Umbilical cord (tissue), 2 donors: ENCODE data around the gene YTHDF2. TPM values are rescaled to one million over a fixed set of nuclear protein-coding genes. Genes with fewer than 3 reads are reported as not detected.
A peak's percentile ranks its signal among the peaks of the same experiment; 100 is the strongest.
"Not testable (repeated sequence)": the region's sequence is repeated elsewhere in the genome, so short reads cannot be mapped to it uniquely, and the experiment has no call there.

Source experiments
- DNase-seq: peaks from one replicate; pipeline ENCODE4 v3.0.0-alpha.2; 2015; ENCODE audit warnings: low spot score
- total RNA-seq: library from RNA; depleted of rRNA; stranded (reverse); fragments of >200 nt; gene quantifications from one replicate; pipeline ENCODE4 v1.2.3, GENCODE V29; 2014; ENCODE audit warnings: low replicate concordance; ENCODE audit not compliant: insufficient read depth

YTHDF2 gene
- total RNA-seq = 36.4 TPM

DNA sequence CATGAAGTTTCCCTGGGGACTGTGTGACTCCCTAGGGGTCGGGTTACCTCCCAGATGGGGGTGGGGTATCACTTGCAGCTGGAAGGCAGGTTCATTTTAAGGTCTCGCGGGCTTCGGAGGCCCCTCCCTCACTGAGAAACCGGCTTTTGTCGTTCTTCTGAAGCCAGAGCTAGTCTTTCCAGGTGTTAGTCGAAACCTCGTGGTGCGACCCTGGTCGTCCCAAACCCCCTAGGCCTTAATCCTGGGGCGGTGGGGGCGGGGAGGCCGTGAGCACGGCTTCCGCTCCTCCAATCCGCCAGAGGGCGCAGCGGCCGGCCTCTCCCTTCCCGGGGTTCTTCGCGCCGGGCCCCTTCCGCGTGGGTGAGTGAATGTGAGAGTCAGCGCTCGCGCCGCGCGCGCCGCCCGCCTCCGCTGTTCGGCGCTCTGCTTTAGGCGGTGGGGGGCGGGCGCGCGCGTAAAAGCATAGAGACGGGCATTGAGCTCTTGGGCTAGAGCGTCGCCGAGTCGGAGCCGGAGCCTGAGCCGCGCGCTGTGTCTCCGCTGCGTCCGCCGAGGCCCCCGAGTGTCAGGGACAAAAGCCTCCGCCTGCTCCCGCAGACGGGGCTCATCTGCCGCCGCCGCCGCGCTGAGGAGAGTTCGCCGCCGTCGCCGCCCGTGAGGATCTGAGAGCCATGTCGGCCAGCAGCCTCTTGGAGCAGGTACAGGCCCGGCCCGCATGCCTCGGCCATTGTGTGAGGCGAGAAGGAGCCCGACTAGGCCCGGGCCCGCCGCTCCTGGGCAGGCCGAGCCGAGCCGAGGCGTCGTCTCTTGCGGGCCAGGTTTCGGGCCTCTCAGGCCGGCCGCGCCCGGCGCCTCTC is at the start of gene YTHDF2:
YTHDF2 (plus strand) TSS at position 491 of the 857 bp plus-strand sequence; CDS start at position 672, 181 bp downstream.
- peak; percentile 99 for DNase-seq

- DNase-seq = not testable (repeated sequence)
Observed at GRCh38 chr1:28691627-28692026, 45.1 kb upstream of the YTHDF2 start.

- no peak for DNase-seq
Observed at GRCh38 chr1:28703629-28704028, 33.1 kb upstream of the YTHDF2 start.

GRCh38 chr1:28716336-28716735 is 20.4 kb upstream of the YTHDF2 start:
- no peak for DNase-seq

DNA sequence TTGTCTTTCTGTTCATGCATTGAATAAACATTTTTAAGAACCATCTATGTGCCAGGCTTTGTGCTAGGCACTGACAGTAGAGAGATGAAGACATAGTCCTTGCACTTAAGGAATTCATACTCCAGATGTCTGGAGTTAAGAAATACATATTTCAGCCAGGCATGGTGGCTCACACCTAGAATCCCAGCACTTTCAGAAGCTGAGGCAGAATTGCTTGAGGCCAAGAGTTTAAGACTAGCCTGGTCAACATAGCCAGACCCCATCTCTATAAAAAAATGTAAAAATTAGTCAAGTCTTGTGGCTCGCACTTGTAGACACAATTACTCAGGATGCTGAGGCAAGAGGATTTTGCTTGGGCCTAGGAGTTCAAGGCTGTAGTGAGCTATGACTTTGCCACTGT is 18.6 kb upstream of the YTHDF2 start:
- no peak for DNase-seq

DNA sequence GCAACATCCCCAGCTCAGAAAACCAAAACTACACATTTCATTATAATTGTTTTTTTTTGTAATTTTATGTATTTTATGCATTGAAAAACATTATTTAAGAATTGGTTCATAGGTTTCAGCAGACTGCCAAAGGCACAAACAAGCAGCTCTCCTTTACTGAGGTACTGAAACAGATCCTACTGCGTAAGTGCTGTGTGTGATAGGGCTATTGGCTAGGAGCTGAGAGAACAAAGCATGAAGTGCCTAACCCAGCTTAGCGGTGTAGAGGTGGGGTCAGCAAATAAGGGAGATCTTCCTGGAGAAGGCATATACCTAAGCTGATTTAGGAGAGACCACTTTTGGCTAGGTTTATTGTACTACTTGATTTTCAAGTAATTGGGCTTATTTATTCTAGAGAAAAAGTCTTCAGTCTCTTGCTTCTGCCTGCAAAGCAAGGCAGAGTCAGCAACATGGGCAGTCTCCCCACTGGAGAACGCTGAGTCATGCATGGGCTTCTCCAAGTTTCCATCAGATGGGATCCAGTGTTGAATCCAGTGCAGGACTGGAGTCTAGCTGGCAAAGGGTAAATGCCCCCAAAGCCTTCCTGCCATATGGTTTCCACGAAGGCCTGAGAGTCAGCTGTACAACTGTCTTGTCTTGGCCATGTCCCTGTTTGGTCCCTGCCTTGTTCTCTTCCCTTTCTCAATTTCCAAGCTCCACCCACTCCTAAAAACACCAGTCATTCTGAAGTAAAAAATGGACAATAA is 18.0 kb upstream of the YTHDF2 start:
- DNase-seq = peak; percentile 28

DNA sequence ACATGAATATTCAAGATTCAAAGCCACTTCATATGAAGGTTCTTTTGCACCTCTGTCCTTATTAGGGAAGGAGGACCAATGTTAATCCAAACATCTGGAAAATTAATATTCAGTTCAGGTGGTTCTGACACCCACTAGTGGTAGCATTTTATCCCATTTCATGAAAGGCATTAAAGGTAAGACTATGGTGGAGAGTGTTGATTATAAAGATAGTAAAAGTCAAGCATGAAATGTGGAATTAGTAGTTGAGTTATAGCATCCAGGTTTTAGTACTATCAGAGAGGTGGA is 17.5 kb upstream of the YTHDF2 start:
- DNase-seq = no peak

- DNase-seq = no peak
Observed at GRCh38 chr1:28720376-28720775, 16.4 kb upstream of the YTHDF2 start.

GRCh38 chr1:28721927-28722326 is 14.8 kb upstream of the YTHDF2 start:
- DNase-seq = not testable (repeated sequence)

- not testable (repeated sequence) for DNase-seq
Observed at GRCh38 chr1:28725365-28725764, 11.4 kb upstream of the YTHDF2 start.

DNA sequence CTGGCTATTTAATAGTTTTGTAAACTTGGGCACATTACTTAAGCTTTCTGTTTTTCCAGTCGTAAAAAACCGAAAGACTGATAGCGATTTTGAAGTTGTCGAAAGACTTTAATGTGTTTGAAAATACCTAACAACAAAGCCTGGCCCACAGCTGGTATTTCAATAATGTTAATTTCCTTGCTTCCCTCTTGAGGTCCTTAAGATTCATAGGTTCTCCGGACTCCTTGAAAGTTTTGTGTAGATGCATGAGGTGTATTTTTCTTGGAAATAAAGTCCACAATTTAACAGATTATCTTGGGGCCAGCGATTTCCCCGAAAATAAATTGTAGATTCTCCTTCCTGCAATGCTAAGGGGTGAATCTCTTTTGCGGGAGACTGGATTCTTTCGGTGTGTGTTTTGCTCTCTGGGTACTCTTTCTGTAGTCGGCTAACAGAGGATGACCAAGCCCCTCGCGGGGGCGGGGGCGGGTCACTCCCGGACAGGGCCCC is 735 bp upstream of the YTHDF2 start:
- DNase-seq = no peak

GRCh38 chr1:28737307-28738132 is 780 bp downstream of the YTHDF2 start:
- peak; percentile 39 for DNase-seq

DNA sequence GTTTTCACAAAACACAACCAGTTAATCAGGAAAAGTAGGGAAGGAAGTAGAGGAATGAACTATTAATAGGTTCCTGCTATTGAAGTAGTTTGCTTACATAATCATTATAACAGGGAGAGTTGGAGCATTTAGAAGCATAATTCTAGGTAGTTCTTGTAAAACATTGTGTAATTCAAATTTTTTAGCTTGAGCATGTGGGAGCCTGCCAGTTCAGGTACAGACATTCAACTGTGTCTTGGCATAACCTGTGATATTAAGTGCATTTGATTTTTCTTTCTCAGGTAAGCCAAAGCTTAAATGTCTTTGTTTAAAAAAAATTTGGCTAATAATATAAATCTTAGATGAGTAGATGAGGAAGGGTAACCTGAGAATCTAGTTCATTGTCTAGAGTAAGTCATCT is 3.4 kb downstream of the YTHDF2 start:
- DNase-seq = no peak

DNA sequence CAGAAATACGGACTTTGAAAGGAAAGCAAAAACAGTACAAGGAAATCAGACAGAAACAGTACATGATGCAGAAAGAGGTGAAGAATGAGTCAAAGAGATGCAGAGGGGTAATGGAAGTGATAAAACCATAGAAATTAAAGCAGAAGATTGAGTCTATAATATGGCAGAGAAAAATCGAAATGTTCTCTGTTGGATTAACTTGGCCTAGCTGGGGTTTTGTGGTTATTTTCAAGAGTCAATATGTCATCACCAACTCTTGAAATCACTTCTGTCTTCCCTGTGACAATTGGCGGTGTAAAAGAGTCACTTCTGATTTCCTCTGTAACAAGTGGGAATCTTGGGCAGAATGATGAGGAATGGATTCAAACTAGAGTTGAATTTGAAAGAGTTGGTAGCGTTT is 7.4 kb downstream of the YTHDF2 start:
- DNase-seq = no peak

GRCh38 chr1:28745653-28746173 is 9.0 kb downstream of the YTHDF2 start:
- DNase-seq = no peak

DNA sequence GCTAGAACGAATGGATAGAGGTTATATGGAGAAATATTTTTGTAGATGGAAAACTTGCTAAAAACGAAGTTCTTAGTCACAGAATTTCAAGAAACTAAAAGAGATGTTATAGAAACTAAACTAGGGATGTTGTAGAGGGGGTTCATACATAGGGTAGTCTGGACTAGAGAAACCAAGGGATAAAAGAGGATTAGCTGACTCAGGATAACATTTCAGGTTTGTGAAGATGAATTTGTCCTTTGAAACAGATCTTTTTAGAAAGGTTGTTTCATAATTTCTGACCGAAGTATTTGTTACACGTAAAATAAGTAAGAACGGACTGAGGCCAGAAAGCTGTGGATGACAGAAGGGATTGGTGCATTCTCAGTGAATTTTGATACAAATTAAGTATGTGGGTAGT is 13.6 kb downstream of the YTHDF2 start:
- DNase-seq = peak; percentile 49

- DNase-seq = not testable (repeated sequence)
Observed at GRCh38 chr1:28750771-28751294, 14.1 kb downstream of the YTHDF2 start.

GRCh38 chr1:28751315-28752060 is 14.7 kb downstream of the YTHDF2 start:
- DNase-seq = peak; percentile 62

DNA sequence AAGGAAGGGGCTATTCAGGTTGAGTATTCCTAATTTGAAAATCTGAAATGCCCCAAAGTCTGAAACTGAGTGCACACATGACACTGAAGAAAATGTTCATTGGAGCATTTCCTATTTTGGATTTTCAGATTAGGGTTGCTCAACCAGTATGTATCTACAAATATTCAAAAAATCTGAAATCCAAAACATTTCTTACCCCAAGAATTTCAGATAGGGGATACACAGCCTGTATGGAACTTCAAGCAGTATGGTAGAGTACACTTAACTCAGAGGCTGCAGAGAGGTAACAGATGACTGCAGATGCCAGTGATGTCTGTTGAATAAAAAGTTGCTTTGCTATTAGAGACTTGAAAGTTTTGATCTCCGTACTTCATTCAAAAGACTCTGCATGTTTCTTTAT is 19.0 kb downstream of the YTHDF2 start:
- DNase-seq = peak; percentile 25

GRCh38 chr1:28756846-28757245 is 20.1 kb downstream of the YTHDF2 start:
- no peak for DNase-seq

- DNase-seq = no peak
Observed at GRCh38 chr1:28758420-28758819, 21.7 kb downstream of the YTHDF2 start.
